ENCODE data around the gene CTSS. TPM values are rescaled to one million over a fixed set of nuclear protein-coding genes. Genes with fewer than 3 reads are reported as not detected.

Gene CTSS
- total and polyA plus RNA-seq, 2 experiments from 2014 or later: not detected

- TF ChIP-seq ZNF462 (CRISPR knock-in tag; IDR thresholded peaks at IDR 0.05): no peak
- TF ChIP-seq EZH2phosphoT487 (IDR thresholded peaks at IDR 0.05; ENCODE audit: unreplicated experiment): no peak
- TF ChIP-seq ZNF114 (CRISPR knock-in tag; IDR thresholded peaks at IDR 0.05): no peak
- TF ChIP-seq POLR2AphosphoS5 (IDR thresholded peaks at IDR 0.05; ENCODE audit: low read depth): no peak
- TF ChIP-seq ETS1 (IDR thresholded peaks at IDR 0.05): no peak
- TF ChIP-seq STAT1 (IDR thresholded peaks at IDR 0.05; ENCODE audit: unreplicated experiment): no peak
- TF ChIP-seq JUNB (IDR thresholded peaks at IDR 0.05; ENCODE audit: unreplicated experiment): no peak
- TF ChIP-seq EZH2 (IDR thresholded peaks at IDR 0.05; ENCODE audit: low read depth, unreplicated experiment): no peak
Measured at GRCh38 chr1:150749720-150750311, 15.8 kb downstream of the CTSS start (continued).

All from GM23338 (cell line).